Loucy (cell line): Measurements from ENCODE around the gene CARD19.

Experiments
- H2AFZ ChIP-seq: fragments of 200-600 bp; sonication (generic); 2 replicates; pipeline ENCODE4 v1.6.0; 2016; ENCODE audit warnings: antibody characterized with exemption, mild to moderate bottlenecking, low read length, moderate library complexity
- H3F3A ChIP-seq: fragments of 200-600 bp; 2 replicates; pipeline ENCODE4 v1.6.0; 2016; ENCODE audit warnings: antibody characterized with exemption, low read depth, mild to moderate bottlenecking
- H3K27me3 ChIP-seq: fragments of 200-600 bp; sonication (generic); 2 replicates; pipeline ENCODE4 v1.6.1; 2014; ENCODE audit warnings: low read length, mild to moderate bottlenecking; ENCODE audit not compliant: insufficient read depth, poor library complexity, severe bottlenecking
- H3K36me3 ChIP-seq: fragments of 200-600 bp; sonication (generic); 2 replicates; pipeline ENCODE4 v1.6.1; 2016; ENCODE audit warnings: low read length; ENCODE audit not compliant: insufficient read depth
- H3K4me1 ChIP-seq: fragments of 200-600 bp; sonication (generic); 2 replicates; pipeline ENCODE4 v1.5.1; 2014; ENCODE audit warnings: low read length, mild to moderate bottlenecking; ENCODE audit not compliant: insufficient read depth, poor library complexity, severe bottlenecking
- H3K4me2 ChIP-seq: fragments of 200-600 bp; sonication (generic); 2 replicates; pipeline ENCODE4 v1.6.0; 2014; ENCODE audit warnings: antibody characterized with exemption, low read length, low read depth, mild to moderate bottlenecking; ENCODE audit not compliant: poor library complexity, severe bottlenecking
- H3K4me3 ChIP-seq: fragments of 200-600 bp; sonication (generic); 2 replicates; pipeline ENCODE4 v1.5.1; 2014; ENCODE audit warnings: low read length, mild to moderate bottlenecking, mixed read lengths; ENCODE audit not compliant: poor library complexity, severe bottlenecking
- H3K79me2 ChIP-seq: fragments of 200-600 bp; sonication (generic); 2 replicates; pipeline ENCODE4 v1.6.1; 2014; ENCODE audit warnings: low read length; ENCODE audit not compliant: insufficient read depth
- H3K9ac ChIP-seq: fragments of 200-600 bp; sonication (generic); 2 replicates; pipeline ENCODE4 v1.6.0; 2014; ENCODE audit warnings: mild to moderate bottlenecking, low read depth, low read length, moderate library complexity; ENCODE audit not compliant: poor library complexity, severe bottlenecking
- H3K9me2 ChIP-seq: fragments of 200-600 bp; sonication (generic); replicated peaks from 2 replicates; pipeline ENCODE4 v1.6.1; 2016; ENCODE audit warnings: low read depth, low read length, mixed read lengths
- H3K9me3 ChIP-seq: fragments of 200-600 bp; sonication (generic); 2 replicates; pipeline ENCODE4 v1.6.1; 2014; ENCODE audit warnings: mild to moderate bottlenecking, antibody characterized with exemption, low read length, low read depth; ENCODE audit not compliant: insufficient read depth
- H4K20me1 ChIP-seq: fragments of 200-600 bp; sonication (generic); 2 replicates; pipeline ENCODE4 v1.6.0; 2014; ENCODE audit warnings: antibody characterized with exemption, low read length, mild to moderate bottlenecking; ENCODE audit not compliant: insufficient read depth, poor library complexity, severe bottlenecking
- EZH2phosphoT487 ChIP-seq: fragments of 200-600 bp; IDR thresholded peaks from 2 replicates; pipeline ENCODE4 v1.6.1; 2018; ENCODE audit warnings: antibody characterized with exemption, mild to moderate bottlenecking, moderate library complexity, borderline replicate concordance
- TF ChIP-seq, protein P1 (sequence below): fragments of 200-600 bp; sonication (generic); conservative IDR thresholded peaks from 2 replicates; pipeline ENCODE4 v1.5.1; 2014; ENCODE audit warnings: mild to moderate bottlenecking, antibody characterized with exemption, low read length

The CARD19 gene

DNA sequence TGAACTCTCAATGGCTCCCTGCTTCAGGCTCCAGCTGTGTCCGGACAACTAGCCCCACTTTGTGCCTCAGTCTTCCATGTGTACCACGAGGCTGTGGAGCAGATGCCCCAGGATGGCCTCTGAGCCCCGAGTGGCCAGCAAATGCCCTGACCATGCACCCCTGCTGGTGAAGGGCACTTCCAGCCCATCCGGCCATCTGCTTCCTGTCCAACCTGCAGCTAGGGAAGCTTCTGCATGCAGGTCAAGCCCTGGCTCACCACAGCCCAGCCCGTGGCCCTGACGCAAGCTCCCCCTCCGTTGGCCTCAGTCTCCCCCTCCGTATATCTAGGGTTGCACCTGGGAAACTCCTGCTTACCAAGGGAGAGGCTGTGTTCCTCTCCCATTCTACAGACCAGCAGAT is 33.3 kb downstream of the CARD19 start:
- H3K4me3 ChIP-seq, result no peak overlapping the region
- H3K9me3 ChIP-seq, result no peaks in the 10 kb centered on the region
- no peak overlapping the region for H3K9ac ChIP-seq
- H2AFZ ChIP-seq, result no peak overlapping the region
- H3F3A ChIP-seq, result no peaks in the 10 kb centered on the region
- no peaks in the 10 kb centered on the region for H3K79me2 ChIP-seq
- H3K4me1 ChIP-seq, result peaks cover 11% of the 10 kb centered on the region
- no peak overlapping the region for H3K4me2 ChIP-seq
- H4K20me1 ChIP-seq, result no peaks in the 10 kb centered on the region
- H3K27me3 ChIP-seq, result no peaks in the 10 kb centered on the region
- H3K36me3 ChIP-seq, result no peaks in the 10 kb centered on the region
- H3K9me2 ChIP-seq, result no peaks in the 10 kb centered on the region
- TF ChIP-seq, protein P1, sequence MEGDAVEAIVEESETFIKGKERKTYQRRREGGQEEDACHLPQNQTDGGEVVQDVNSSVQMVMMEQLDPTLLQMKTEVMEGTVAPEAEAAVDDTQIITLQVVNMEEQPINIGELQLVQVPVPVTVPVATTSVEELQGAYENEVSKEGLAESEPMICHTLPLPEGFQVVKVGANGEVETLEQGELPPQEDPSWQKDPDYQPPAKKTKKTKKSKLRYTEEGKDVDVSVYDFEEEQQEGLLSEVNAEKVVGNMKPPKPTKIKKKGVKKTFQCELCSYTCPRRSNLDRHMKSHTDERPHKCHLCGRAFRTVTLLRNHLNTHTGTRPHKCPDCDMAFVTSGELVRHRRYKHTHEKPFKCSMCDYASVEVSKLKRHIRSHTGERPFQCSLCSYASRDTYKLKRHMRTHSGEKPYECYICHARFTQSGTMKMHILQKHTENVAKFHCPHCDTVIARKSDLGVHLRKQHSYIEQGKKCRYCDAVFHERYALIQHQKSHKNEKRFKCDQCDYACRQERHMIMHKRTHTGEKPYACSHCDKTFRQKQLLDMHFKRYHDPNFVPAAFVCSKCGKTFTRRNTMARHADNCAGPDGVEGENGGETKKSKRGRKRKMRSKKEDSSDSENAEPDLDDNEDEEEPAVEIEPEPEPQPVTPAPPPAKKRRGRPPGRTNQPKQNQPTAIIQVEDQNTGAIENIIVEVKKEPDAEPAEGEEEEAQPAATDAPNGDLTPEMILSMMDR, result no peak
- no peak for TF ChIP-seq EZH2phosphoT487

DNA sequence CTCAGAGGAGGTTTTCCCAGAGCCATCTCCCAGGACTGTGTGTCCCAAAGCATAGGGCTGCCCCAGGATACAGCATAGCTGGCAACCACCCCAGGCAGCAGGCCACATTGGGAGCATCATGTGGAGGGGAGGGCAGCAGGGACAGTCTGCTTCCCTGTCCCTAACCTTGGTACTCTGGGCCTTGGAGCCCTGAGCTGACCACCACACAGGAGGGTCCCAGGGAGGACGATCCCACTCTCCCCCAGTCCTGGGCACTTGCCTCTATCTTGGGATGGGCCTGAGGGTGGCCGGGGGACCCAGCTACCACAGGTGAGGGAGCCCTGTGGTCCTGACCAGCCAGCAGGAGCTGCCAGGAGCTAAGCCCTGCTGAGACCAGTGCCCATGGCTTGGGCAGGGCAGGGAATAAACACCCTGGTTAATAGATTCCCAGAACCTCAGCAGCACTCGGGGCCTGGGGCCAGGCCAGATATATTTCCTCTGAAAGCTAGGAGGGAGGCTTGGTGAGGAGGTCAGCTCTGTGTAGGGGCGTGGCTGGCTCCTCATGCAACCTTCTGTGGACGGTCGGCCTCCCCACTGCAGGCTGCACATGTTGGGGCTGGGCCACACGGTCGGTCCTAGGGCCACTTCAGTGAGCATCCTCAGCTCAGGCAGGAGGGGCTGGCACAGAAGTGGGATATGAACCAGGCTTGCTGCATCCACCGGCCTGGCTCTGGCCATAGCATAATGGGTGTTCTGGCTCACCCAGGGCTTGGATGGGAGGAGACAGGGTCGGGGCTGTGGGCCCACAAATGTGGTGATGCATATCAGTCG is 33.9 kb downstream of the CARD19 start:
- Histone ChIP-seq H2AFZ (no peak overlapping the region), H3K9me2 (no peaks in the 10 kb centered on the region), H3K9me3 (no peaks in the 10 kb centered on the region), H3K4me2 (no peak overlapping the region), H3K27me3 (no peaks in the 10 kb centered on the region), H4K20me1 (no peaks in the 10 kb centered on the region), H3K79me2 (no peaks in the 10 kb centered on the region), H3K9ac (no peak overlapping the region), H3K36me3 (no peaks in the 10 kb centered on the region), H3K4me1 (peaks cover 11% of the 10 kb centered on the region), H3F3A (no peaks in the 10 kb centered on the region), H3K4me3 (no peak overlapping the region)
- TF ChIP-seq, protein P1, result no peak
- TF ChIP-seq EZH2phosphoT487, result no peak

DNA sequence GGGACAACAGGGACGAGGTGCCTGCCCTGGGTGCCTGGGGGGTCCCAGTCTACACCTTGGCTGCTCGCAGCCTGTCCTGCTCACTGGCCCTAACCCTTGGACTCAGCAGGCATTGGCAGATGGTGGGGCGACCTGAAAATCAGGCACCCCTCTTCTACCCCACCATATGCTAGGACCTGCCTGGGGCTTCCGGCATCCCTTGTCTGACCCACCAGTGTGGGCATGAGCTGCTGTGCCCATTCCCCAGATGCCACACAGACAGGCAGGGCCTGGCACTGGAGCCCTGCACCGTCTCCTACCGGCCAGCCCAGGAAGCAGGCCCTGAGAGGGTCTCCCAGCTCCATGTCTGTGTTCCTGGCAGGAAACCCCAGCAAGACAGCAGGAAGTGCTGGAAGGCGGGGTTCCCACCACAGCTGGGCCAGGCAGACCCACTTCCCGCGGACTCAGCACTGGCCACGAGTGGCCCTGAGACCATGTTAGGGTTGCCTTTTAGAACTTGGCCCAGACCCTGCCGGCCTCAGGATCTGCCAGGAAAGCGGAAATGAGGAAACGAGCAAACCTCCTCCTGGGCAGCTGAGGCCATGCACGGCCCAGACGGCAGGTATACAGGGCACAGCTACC is 35.0 kb downstream of the CARD19 start:
- Histone ChIP-seq H3K9ac (no peak overlapping the region), H3K9me3 (no peaks in the 10 kb centered on the region), H3K9me2 (no peaks in the 10 kb centered on the region), H3K79me2 (no peaks in the 10 kb centered on the region), H3K4me2 (no peak overlapping the region), H3F3A (no peaks in the 10 kb centered on the region), H3K27me3 (no peaks in the 10 kb centered on the region), H3K4me1 (peaks cover 11% of the 10 kb centered on the region), H2AFZ (no peak overlapping the region), H3K4me3 (no peak overlapping the region), H4K20me1 (no peaks in the 10 kb centered on the region), H3K36me3 (no peaks in the 10 kb centered on the region)
- TF ChIP-seq, protein P1, result no peak
- no peak for TF ChIP-seq EZH2phosphoT487
